NCI-H1092 treated with DMSO at 0.1 percent for 48 hours (cell line): Measurements from ENCODE around the gene INTS6L.

Source experiments
- DNase-seq: peaks from one replicate; lab custom pipeline; 2025; lab: John Stamatoyannopoulos, UW

Gene INTS6L, protein sequence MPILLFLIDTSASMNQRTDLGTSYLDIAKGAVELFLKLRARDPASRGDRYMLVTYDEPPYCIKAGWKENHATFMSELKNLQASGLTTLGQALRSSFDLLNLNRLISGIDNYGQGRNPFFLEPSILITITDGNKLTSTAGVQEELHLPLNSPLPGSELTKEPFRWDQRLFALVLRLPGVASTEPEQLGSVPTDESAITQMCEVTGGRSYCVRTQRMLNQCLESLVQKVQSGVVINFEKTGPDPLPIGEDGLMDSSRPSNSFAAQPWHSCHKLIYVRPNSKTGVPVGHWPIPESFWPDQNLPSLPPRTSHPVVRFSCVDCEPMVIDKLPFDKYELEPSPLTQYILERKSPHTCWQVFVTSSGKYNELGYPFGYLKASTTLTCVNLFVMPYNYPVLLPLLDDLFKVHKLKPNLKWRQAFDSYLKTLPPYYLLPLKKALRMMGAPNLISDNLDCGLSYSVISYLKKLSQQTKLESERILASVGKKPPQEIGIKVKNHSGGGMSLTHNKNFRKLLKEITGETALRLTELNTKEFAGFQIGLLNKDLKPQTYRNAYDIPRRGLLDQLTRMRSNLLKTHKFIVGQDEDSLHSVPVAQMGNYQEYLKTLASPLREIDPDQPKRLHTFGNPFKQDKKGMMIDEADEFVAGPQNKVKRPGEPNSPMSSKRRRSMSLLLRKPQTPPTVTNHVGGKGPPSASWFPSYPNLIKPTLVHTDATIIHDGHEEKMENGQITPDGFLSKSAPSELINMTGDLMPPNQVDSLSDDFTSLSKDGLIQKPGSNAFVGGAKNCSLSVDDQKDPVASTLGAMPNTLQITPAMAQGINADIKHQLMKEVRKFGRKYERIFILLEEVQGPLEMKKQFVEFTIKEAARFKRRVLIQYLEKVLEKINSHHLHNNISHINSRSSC

GRCh38 chrX:135520553-135521404, at the start of gene INTS6L:
TSS of gene INTS6L (plus strand) at chrX:135520660. CDS start at chrX:135520993, 333 bp downstream.
- peak; percentile 33 for DNase-seq

DNA sequence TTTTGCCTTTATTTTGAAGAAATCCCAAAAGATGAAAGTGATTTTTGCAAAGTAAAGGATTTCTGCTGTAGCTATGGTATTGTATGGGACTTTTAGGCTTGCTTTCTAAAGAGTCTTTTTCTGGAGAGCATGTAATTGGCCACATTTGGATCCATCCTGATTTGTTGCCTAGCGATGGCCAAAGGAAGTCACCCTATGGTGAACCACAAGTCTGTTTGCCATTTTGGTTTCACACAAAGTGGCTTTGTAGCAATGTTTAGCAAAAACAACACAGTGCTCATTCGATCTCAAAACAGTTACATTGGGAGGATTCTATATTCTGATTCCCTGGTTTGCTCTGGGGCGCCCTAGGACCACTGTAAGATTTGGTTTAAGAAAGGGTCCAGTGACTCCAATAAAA, 44.1 kb upstream of the INTS6L start:
- DNase-seq = no peak

DNA sequence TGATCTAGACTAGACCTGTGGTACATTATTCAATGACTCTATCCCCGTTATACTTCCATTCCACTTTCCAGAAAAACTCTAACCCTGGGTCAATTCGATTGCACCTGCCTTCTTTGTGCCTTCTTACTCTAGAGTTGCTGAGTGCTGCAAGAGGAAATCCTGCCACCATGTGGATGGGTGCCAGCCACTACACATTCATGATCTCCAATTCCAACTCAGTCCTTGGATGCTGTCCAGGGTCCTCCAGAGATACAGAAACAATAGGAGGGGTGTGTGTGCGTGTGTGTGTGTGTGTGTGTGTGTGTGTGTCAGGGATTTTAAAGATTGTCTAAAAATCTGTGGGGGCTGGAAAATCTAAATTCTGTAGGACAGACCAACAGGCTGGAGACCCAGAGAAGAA, 42.9 kb upstream of the INTS6L start:
- DNase-seq = peak; percentile 84

DNA sequence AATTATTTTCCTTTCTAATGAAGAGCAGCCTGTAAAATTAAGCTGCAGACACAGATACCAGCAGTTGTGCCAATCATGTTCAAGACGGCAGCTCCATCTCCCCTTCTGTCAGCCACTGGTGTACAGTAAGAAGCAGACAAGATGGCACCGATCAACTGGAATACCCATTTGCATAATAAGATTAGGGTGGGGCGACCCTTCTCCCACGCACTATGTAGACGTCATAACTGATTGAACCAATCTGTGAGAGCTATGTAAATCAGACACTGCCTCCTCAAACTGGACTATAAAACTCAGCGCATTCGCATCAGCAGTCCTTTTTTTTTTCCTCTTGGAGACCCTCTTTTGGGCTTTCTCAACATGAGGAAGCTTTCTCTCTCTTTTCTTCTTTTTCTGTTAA, 40.4 kb upstream of the INTS6L start:
- no peak for DNase-seq

DNA sequence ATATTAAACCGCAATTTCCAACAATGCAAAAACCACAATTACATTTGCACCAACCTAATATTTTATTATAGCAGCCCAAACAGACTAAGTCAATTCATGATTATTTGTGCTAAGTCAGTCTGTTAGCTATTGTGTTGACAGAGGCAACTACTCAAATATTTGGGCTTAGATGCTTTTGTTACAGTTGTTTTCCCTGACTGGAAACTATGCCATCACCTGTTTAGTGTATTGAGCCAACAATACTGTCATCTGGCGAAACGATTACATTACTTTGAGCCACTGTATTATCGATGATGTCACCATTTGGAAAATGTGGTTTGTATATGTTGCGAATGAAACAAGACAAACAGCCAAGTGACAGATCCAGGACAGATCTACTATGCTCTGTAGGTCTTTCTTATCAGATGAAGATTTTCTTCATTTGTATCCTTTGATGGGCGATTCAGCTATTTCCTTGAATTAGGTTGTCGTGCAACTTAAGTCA, 38.7 kb upstream of the INTS6L start:
- peak; percentile 19 for DNase-seq

DNA sequence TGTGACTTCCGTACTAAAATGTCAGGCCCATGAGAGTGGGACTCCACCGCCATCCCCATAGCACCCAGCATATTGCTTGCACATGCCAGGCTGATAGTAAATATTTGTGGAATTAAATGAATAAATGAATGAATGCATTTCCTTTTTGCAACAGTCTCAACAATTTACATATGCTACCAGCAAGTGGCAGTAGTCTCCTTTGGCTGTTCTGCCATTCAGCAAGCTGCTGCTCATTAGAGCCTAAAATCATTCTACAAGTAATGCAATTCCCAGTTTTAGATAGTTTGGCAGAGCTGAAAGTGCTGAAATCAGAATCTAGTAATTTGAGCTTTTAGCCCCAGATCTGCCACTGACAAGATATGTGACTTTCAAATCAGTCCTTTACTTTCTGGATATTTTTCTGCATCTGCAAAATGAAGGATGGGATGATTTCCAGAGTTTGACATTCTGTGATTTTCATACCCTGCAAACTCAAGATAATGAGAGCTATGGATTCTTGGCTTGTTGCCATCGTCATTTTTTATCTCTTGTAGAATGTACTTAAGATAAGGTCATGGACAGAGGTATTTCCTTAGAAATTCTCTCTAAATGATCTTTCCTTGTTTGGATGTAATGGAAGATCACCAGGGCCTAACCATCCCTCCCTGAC, 35.7 kb upstream of the INTS6L start:
- peak; percentile 38 for DNase-seq

- DNase-seq = no peak
These were observed 30.9 kb upstream of the INTS6L start for GRCh38 chrX:135489542-135489941.

DNA sequence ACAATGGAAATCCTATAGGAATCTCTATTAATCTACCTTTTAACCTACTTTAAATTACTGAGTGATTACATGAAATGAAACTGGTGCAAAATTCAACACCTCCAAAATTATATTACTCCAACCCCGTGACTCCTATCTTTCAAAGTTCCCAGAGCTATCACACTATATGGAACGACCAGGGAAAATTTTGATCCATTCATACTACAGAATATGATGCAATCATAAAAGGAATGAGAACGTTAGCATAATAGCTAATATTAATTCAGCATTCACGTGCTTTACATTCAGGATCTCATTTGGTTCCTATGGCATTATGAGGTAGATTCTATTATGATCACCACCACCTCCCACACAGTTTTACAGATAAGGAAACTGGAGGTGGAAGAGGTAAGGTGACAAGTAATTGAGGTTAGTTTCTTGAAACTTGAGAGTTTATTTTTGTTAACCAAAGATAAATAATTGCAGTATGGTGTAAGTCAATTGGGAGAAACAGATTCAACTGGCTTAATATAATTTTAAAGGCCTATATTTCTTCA, 29.4 kb upstream of the INTS6L start:
- no peak for DNase-seq

- no peak for DNase-seq
These were observed 26.0 kb upstream of the INTS6L start for GRCh38 chrX:135494453-135494852.

DNA sequence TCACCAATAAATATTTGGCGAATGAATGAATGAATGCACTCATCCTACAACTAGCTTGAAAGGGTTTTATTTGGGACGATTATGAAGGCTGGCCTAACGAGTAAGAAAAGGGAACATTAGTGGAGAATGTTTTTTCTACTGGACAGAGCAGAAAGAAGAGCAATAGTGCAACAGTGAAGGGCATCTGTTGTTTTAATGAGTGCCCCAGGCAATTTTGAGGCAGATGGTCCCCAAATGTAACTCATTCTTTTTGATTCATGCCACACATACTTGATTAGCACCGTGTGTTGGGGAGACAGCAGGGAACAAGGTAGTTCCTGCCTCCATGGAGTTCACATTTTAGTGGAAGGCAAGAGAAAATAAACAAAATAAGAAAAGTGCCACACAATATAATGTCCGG, 22.7 kb upstream of the INTS6L start:
- DNase-seq = no peak

- no peak for DNase-seq
These were observed 22.2 kb upstream of the INTS6L start for GRCh38 chrX:135498236-135498635.

GRCh38 chrX:135505351-135505750, 15.1 kb upstream of the INTS6L start:
- no peak for DNase-seq

GRCh38 chrX:135509885-135510284, 10.6 kb upstream of the INTS6L start:
- DNase-seq = no peak

DNA sequence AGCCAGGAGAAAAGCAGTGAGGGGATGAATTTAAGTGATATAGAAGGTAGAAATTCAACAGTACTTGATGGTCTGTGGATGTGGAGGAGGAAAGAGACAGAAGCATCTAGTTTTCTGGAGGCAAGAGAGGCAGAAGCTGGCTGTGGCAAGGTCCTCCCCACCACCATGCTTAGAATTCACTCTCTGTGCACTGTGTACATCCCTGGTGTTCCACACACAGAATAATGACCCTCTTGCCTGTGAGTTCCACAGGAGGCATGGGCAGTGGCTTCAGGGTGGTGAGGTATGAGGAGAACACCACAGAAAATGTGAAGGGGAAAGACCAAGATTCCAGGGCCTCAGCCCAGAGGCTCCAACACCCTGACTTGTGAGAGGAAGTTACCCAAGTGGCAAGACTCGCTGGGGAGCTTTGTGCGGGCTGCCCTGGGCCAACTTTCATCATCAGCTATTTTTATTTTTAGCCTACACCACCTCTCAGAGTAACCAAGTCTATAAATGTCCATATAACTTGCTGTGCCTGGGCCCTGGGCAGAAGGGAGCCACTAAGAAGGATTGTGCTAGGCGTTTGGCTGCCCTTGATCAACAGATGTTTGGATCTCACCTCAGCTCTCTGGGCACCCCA, 7.8 kb upstream of the INTS6L start:
- no peak for DNase-seq

DNA sequence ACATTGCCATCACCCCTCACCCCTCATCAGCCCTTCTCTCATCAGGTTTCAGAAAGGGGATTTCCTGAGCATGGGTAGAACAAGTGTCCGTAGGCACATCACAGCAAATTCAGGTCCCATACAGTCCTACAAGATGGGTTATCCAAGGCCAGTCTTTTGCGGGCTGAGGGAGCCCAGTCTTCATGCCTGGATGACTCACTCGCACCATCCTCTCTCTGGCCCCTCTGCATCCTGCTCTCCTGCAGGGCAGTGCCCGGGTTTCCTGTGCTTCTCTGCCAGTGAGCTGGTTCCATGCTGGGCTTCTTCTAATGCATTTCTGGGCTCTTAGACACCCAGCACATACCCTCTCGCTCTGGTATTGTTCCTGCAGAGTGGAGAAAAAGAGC, 7.3 kb upstream of the INTS6L start:
- no peak for DNase-seq

DNA sequence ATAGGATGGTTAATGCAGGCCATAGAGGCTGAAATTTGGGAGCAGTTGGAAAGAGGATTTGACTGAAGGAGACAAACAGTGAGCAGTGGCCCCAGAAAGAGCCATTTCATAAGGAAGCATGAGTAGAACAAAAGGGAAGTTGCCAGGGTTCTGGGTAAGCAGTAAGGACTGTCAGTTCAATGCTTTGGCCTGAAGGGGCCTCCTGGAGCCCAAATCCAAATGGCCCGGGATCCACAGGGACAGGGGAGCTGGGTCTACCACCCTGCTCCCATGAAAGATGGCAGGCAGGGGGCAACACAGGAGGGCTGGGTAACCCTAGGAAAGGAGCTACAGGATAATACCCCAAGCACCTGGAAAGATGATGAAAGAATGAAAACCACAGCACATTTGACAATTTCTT, 4.1 kb upstream of the INTS6L start:
- DNase-seq = no peak

DNA sequence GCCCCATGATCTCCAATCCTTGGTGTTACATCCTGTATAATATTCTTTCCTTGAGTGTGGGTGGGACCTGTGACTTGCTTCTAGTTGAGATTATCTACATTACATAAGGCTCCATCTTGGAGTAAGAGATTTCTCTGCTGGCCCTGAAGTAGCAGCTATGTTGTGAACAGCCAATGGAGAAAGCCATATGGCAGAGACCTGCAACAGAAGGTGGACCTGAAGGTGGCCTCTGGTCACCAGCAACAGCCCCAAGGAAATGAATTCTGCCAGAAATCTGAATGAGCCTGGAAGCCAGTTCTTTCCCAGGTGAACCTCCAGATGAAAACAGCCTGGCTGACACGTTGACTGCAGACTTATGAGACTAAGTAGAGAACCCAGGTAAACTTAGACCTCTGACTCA, 2.3 kb upstream of the INTS6L start:
- DNase-seq = no peak

GRCh38 chrX:135520022-135520552, 373 bp upstream of the INTS6L start:
- DNase-seq = no peak

- peak; percentile 80 for DNase-seq
These were observed 1.1 kb downstream of the INTS6L start for GRCh38 chrX:135521405-135522131.

GRCh38 chrX:135522132-135522530, 1.7 kb downstream of the INTS6L start:
- peak; percentile 50 for DNase-seq
